NB4 (cell line): Measurements from ENCODE around the gene ZNF423.

Experiments used
- DNase-seq: peaks from one replicate; pipeline ENCODE4 v3.0.0; 2010; ENCODE audit warnings: low read depth
- H3K4me3 ChIP-seq: one replicate; pipeline ENCODE4 v1.5.1; 2011; ENCODE audit warnings: mild to moderate bottlenecking, low read depth, low read length, moderate library complexity
- MYC ChIP-seq: IDR thresholded peaks from 2 replicates; pipeline ENCODE4 v1.6.1; 2011; ENCODE audit warnings: low read depth, low read length
- POLR2A ChIP-seq: IDR thresholded peaks from 2 replicates; pipeline ENCODE4 v1.6.1; 2011; ENCODE audit warnings: mild to moderate bottlenecking; ENCODE audit not compliant: insufficient read length; ENCODE audit errors: extremely low read depth
- TF ChIP-seq, protein P1 (sequence below): IDR thresholded peaks from 2 replicates; pipeline ENCODE4 v1.6.1; 2011; ENCODE audit warnings: low read depth, low read length
- TF ChIP-seq, protein P2 (sequence below): IDR thresholded peaks from one replicate; pipeline ENCODE4 v1.5.1; 2012; ENCODE audit warnings: low read depth, low read length

ZNF423 gene

DNA sequence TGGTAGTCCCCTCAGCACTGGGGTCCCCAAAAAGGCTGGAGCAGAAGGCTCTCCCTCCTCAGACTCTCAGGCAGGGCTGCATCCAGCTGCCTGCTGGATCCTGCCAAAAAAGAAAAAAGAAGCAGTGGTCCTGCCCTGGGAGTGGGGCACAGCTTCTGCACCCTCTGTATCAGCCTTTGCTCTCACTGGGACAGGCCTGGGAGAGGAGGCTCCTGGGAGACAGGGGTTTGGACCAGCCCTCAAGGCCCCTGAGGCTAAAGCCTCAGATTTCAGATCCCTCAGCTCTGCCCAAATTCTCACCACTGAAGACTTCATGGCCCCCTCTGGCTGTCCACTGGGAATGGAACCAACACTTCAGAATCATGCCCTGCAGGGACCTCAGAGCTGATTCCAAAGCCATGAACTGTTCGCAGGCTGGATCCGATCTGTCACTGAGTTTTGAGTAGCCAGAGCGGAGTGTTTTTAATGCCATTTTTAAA, 385.4 kb downstream of the ZNF423 start:
- H3K4me3 ChIP-seq, result no peak overlapping the region
- TF ChIP-seq MYC (no peak), POLR2A (no peak)
- TF ChIP-seq, protein P1, sequence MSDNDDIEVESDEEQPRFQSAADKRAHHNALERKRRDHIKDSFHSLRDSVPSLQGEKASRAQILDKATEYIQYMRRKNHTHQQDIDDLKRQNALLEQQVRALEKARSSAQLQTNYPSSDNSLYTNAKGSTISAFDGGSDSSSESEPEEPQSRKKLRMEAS, result no peak
- TF ChIP-seq, protein P2, sequence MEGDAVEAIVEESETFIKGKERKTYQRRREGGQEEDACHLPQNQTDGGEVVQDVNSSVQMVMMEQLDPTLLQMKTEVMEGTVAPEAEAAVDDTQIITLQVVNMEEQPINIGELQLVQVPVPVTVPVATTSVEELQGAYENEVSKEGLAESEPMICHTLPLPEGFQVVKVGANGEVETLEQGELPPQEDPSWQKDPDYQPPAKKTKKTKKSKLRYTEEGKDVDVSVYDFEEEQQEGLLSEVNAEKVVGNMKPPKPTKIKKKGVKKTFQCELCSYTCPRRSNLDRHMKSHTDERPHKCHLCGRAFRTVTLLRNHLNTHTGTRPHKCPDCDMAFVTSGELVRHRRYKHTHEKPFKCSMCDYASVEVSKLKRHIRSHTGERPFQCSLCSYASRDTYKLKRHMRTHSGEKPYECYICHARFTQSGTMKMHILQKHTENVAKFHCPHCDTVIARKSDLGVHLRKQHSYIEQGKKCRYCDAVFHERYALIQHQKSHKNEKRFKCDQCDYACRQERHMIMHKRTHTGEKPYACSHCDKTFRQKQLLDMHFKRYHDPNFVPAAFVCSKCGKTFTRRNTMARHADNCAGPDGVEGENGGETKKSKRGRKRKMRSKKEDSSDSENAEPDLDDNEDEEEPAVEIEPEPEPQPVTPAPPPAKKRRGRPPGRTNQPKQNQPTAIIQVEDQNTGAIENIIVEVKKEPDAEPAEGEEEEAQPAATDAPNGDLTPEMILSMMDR, result no peak
- DNase-seq, result no peak

DNA sequence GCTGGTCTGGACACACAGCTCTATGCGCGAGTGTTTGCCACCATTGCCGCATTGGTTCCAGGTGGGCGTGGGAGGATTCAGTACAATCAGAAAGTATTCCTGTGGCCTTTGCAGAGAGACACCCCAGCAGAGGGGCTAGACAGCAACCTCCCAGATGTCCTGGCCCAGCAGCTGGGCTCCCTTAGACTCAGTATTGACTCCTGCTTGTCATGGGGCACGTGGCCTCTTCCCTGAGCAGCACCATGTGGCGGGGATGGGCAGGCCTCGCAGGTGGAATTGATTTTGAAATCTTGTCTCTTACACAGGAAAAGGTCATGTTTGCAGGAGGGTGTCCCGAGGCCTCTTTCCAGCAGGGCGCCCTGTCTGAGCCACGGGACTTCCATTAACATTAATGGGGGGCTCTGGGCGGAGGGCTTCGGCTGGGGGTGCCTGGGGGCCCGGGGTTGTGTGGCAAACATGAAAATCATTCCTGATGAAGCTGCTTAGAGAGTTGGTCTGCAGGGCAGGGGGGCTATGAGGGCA, 385.9 kb downstream of the ZNF423 start:
- H3K4me3 ChIP-seq, result no peak overlapping the region
- no peak for DNase-seq
- TF ChIP-seq, protein P1, result no peak
- TF ChIP-seq, protein P2, result no peak
- TF ChIP-seq POLR2A, result no peak
- TF ChIP-seq MYC, result no peak

DNA sequence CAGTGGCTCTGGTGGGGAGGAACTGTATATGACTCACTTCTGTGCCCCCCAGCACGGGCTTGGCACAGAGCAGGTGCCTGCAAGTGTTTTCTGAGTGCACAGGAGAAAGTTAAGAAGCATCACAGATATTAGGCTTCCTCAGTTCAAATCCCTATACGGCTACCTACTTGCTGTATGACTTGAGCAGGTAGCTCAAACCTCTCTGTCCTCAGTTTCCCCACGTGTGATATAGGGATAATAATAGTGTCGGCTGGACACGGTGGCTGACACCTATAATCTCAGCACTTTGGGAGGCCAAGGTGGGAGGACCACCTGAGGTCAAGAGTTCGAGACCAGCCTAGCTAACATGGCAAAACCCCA, 386.6 kb downstream of the ZNF423 start:
- no peak for DNase-seq
- TF ChIP-seq MYC (no peak), POLR2A (no peak)
- TF ChIP-seq, protein P2, result no peak
- TF ChIP-seq, protein P1, result no peak
- H3K4me3 ChIP-seq, result no peak overlapping the region

DNA sequence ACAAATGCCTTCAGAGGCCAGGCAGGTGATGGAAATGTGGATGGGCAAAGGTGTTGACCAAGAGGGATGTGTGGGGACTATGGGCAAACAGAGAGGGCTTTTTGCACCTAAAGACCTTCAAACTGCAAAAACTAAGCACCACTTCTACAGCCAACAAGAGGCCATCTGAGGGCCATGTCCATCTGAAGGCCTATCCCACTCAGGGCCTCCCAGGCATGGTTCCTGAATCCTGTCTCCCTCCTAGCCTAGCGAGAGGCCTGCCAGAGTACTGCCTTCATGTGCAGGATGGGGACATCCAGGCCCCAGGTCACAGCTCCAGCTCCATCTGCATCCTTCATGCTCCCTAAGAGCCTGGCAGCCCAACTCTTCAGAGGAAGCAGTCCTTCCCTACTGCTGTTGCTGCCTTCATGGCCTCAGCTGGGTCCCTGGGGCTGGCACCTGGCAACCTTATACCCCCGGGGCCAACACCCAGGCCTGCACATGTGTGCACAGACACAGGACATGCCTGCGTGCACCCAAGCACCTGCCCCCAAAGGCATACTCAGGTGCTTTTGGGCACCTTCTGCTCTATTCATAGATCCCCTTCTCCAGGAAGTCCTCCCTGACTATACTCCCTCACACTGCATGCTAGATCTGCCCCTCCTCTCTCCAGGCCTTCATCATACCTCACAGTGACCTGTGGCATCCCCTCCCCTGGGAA, 387.2 kb downstream of the ZNF423 start:
- no peak for TF ChIP-seq POLR2A
- TF ChIP-seq MYC, result no peak
- TF ChIP-seq, protein P2, result no peak
- TF ChIP-seq, protein P1, result no peak
- no peak overlapping the region for H3K4me3 ChIP-seq
- DNase-seq, result no peak

DNA sequence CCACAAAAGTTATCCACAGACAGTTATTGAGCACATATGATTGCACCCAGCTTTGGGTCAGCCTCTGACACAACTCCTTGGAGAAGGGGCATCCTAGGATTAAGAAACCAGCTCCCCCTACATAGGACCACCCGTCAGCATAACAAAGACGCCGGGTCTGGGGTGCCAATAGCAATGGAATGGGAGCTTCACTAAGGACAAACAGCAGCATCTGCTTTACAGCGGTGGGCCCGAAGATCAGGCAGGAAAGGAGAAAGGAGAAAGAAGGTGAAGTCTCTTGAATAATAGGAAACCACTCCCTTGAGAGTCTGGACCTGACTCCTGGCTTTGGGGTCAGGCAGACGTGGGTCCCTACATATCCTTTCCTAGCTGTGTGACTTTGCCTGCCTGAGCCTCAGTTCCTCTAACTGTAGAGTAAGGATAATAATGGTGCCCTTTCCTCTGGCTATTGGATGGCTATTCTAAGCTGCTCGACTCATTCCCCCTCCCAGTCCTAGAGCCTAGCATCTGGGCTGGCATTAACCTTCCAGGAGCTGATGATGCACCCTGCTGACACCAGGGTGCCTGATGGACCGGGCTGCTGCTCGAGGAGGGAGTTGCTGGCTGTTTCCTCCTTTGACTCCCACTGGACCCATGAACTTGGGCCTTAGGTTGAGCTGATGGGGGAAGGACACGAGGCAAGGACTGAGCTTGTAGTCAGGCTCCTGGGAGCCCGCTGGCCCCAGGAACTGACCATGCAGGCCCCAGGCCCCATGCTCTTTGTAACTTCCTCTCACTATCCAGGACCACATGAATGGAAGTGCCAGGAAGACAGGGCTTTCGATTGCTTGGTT, 388.2 kb downstream of the ZNF423 start:
- no peak overlapping the region for H3K4me3 ChIP-seq
- TF ChIP-seq, protein P2, result no peak
- TF ChIP-seq, protein P1, result no peak
- no peak for DNase-seq
